Measurements from ENCODE around the gene GRPR.
A peak's percentile ranks its signal among the peaks of the same experiment; 100 is the strongest.

GRPR gene

GRCh38 chrX:16123222-16123786 lies at the start of gene GRPR:
Gene GRPR, plus strand, starts transcription at chrX:16123565. Its CDS starts 389 bp downstream, at chrX:16123954.
- peak; percentile 18 to 46 for DNase-seq (ENCODE audit: low read depth in 2 of 2)

DNA sequence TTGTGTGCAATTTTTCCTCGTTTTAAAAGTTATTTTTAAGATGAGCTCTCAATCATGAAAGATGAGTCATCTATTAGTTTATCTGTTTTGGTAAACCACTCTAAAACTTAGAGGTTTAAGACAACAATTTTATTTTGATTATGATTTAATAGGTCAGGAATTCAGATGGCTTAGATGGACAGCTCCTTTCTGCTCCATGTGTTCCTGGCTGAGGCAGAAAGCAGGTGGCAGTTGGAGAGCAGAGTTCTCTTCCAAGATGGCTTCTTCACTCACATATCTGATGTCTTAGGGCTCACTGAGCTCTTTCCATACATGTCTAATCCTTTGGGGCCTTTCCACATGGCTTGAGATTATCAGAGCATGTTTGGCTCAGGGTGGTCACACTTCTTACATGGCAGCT lies 48.3 kb upstream of the GRPR start:
- DNase-seq (ENCODE audit: low read depth in 2 of 2), result no peak

GRCh38 chrX:16076834-16077233 lies 46.5 kb upstream of the GRPR start:
- no peak for DNase-seq (ENCODE audit: low read depth in 2 of 2)

DNA sequence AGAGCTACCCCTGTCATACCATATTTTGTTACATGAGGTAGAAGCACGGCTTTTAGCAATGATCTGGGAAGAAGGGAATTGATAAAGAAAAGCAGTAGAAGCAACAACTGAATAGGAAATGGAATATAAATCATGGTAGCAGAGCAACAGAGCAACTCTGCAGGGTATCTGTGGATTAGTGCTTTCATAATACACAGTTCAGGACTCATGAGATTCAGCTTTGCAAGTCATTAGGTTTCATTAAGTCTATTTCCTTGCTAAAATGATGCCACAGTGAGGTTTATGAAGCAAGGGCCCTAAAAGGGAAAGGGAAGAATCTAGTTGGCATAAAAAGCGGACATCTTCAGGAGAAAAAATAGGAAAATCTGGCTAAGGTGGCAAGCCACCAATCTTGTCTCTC lies 45.6 kb upstream of the GRPR start:
- DNase-seq (ENCODE audit: low read depth in 2 of 2), result no peak

DNA sequence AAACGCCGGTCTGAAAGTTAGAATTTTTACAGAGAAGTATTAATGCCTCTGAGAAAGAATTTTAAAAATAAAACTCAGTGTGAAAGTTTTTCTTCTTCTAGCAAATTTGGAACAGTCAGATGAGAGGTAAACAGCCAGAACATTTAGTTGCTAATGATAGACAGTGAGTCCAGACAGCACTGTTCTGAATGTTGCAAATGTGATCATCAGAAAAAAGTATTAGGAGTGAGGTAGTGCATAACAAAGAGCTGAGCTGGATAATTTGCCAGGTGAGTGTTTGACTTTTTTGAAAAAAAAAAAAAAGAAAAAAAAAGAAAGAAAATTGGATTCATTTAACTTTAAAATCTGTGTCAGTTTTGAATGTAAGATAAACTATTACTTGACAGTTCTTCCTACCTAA lies 42.0 kb upstream of the GRPR start:
- no peak for DNase-seq (ENCODE audit: low read depth in 2 of 2)

- DNase-seq (ENCODE audit: low read depth in 2 of 2), result no peak
These were observed 40.8 kb upstream of the GRPR start for GRCh38 chrX:16082470-16083085.

DNA sequence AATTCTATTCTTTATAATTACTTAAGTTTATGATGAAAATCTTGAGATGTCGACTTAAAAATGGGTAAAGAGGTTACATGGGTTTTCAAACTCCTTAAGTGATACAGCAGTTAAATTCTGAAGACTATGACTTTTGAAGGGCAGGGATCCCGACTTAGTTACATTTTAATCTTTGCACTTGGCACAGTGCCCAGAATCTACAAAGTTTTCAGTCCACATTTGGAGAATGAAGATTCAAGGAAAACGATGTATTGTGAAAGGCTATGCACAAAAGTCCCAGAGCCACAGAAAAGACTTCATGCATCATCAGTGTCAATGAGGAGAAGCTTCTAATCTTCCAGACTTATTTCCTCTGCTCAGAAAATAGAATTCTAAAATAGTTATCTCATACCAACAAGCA lies 36.3 kb upstream of the GRPR start:
- no peak for DNase-seq (ENCODE audit: low read depth in 2 of 2)

GRCh38 chrX:16089086-16089485 lies 34.3 kb upstream of the GRPR start:
- no peak for DNase-seq (ENCODE audit: low read depth in 2 of 2)

GRCh38 chrX:16096141-16096540 lies 27.2 kb upstream of the GRPR start:
- DNase-seq (ENCODE audit: low read depth in 2 of 2), result no peak

GRCh38 chrX:16100673-16101072 lies 22.7 kb upstream of the GRPR start:
- DNase-seq (ENCODE audit: low read depth in 2 of 2), result no peak

- no peak for DNase-seq (ENCODE audit: low read depth in 2 of 2)
These were observed 21.8 kb upstream of the GRPR start for GRCh38 chrX:16101581-16101980.

GRCh38 chrX:16103625-16104024 lies 19.7 kb upstream of the GRPR start:
- DNase-seq (ENCODE audit: low read depth in 2 of 2), result no peak

DNA sequence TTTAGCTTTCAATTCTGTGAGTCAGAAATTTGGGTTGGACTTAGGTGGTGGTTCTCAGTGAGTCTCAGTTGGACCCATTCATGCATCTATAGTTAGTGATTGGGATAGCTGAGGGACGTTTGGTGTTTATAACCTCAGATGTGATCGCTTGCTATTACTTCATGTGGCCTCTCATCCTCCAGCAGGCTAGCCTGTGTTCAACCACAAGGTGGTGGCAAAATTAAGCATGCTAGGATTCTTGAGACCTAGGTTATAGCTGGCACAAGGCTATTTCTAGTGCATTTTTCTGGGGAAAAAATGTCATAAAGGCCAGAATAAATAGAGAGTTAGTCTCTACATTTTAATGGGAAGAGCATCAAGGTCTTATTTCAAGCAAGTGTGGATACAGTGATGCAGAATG lies 10.9 kb upstream of the GRPR start:
- DNase-seq (ENCODE audit: low read depth in 2 of 2), result no peak

DNA sequence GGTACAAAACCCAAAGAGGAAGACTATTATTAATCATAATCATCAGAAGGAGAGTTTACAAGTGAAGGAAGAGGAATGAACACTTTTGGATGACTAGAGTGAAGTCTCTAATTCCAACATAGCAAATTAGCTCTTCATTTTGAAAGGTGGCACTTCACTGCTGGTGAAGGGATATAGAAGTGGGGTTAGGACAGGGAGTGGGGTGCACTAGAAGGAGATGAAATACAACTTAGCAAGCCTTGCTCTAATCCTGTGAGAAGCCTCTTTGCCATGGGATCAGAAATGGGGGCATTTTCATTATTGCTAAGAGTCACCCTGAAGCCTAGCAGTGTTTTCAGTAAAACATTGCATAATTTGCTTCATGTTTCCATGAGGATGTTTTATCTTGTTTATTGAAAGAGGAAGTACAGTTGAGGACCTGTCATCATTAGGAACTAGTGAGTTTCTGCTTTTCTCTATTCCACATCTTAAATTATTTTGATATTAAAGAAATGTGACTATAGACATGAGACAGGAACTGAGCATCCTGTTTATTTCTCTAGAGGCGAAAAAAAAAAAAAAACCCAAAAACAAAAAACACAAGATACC lies 9.3 kb upstream of the GRPR start:
- no peak for DNase-seq (ENCODE audit: low read depth in 2 of 2)

GRCh38 chrX:16114611-16115010 lies 8.8 kb upstream of the GRPR start:
- DNase-seq (ENCODE audit: low read depth in 2 of 2), result no peak

- DNase-seq (ENCODE audit: low read depth in 2 of 2), result no peak
These were observed 3.8 kb upstream of the GRPR start for GRCh38 chrX:16119353-16120220.

GRCh38 chrX:16120431-16120830 lies 2.9 kb upstream of the GRPR start:
- DNase-seq (ENCODE audit: low read depth in 2 of 2), result no peak

GRCh38 chrX:16124201-16124600 lies 836 bp downstream of the GRPR start:
- no peak for DNase-seq (ENCODE audit: low read depth in 2 of 2)

DNA sequence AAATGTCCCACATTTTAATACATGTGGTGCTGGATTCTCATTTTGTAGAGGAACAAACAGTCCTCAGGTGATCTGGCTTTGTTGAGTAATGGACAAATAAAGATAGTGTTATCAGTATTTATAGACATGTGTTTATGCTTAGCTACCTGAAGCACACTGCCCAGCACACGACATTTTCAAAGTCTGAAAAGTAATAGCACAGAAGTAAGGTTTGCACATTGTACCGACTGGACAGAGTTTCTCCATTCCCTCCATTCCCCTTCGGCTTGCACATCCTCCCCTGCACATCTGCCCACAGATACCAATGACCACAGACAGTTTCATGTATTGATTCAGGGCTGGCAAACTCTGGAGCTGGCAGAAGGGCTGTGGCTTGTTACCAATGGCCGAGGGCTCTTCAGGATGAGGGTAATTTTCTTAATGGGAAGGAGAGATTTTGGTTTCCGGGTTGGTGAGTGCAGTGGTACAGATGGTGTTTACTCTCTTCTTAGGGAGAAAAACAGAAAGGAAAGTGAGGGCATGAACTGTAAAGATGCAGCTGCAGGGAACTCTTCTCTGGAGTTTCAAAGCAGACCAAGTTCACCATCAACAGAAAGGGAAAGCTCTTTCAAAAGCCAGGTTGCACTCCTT lies 2.3 kb downstream of the GRPR start:
- no peak for DNase-seq (ENCODE audit: low read depth in 2 of 2)

DNA sequence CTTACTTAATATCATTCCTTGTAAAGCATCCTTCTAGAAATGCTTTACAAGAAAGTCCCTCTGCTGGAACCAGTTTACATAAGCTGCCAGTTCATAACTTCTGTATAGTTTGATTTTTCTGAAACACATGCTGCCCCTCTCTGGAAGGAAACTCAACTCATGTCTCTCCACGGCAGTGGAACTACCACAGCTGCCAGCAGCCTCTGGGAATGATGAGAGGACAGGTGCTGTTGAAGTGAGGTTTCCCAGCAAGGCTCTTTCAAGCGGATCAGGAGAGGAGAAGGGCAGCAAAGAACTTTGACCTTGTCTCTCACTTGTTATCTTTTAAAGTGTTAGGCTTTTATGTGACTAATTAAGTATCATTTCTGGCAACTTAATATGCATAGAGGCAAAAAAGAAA lies 7.3 kb downstream of the GRPR start:
- no peak for DNase-seq (ENCODE audit: low read depth in 2 of 2)

DNA sequence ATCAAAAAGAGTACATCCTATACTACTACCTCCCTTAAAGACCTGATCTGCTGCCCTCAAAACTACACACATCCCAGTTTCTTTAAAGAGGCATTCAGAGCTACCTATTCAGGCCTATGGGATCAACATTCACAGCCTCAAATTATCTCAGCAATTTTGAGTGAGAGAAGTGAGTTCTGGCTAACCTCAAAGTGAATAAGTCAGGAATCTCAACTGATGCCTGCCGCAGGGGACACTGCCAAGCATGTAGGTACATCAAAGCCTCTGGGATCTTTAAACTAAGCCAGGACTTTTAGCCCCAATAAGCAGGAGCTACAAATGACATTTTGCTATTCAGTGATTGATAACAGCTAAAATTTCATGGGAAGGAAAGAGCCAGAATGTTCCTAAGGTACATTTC lies 11.6 kb downstream of the GRPR start:
- no peak for DNase-seq (ENCODE audit: low read depth in 2 of 2)

DNA sequence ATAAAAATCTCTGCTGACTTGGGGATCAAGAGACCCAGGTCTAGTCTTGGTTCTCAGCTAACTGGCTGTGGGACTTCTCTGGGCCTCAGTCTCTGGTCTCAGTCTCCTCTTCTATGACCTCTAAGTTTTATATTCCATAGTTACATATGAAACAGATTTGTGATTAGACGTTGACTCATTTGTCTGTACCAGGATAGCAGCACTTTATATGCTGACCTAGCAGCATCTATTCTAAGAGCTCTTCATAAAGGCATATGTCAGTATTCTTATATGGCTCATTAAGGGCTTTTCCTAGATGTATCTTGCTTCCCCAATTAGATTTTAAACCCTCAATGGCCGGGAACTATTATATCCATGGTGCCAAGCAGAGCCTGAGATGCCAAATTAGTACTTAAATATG lies 12.7 kb downstream of the GRPR start:
- no peak for DNase-seq (ENCODE audit: low read depth in 2 of 2)
